HG03196 (cell line): ENCODE data around the gene ZNF264.
"Not testable (repeated sequence)": the region's sequence is repeated elsewhere in the genome, so short reads cannot be mapped to it uniquely, and the experiment has no call there.

Experiments
- ATAC-seq: cut with Tn5 transposase; IDR thresholded peaks from one replicate; pipeline ENCODE4 v1.9.1; 2021; ENCODE audit not compliant: unreplicated experiment

The ZNF264 gene

DNA sequence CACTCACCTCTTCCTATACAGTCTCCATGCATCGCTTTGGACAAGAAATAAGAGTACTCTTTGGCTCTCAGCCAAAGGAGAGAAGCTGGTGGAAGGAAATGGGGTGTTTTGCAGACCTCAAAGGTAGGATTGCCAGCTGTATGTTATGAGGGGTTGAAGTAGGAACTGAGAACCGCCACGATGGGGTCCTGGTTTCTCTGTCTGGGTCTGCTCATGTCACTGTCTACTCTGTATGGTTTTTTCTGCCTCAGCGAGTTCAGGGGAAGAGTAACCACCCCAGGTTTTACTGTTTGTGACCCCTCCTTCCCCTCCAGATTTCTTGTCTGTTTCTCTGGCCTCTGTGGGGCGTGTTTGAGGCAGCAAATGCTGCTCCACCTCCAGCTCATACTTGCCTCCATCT, 53.2 kb downstream of the ZNF264 start:
- no peak for ATAC-seq

- no peak for ATAC-seq
Observed at GRCh38 chr19:57245066-57245465, 53.8 kb downstream of the ZNF264 start.

- ATAC-seq = no peak
Observed at GRCh38 chr19:57245959-57246358, 54.7 kb downstream of the ZNF264 start.

- no peak for ATAC-seq
Observed at GRCh38 chr19:57248646-57249045, 57.3 kb downstream of the ZNF264 start.

GRCh38 chr19:57249329-57249728, 58.0 kb downstream of the ZNF264 start:
- no peak for ATAC-seq

DNA sequence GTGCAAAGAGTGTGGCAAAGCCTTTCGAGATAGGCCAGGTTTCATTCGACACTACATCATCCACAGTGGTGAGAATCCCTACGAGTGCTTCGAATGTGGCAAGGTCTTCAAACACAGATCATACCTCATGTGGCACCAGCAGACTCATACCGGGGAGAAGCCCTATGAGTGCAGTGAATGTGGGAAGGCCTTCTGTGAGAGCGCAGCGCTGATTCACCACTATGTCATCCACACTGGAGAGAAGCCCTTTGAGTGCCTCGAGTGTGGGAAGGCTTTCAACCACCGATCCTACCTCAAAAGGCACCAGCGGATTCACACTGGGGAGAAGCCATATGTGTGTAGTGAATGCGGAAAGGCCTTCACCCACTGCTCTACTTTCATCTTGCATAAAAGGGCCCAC, 62.5 kb downstream of the ZNF264 start:
- not testable (repeated sequence) for ATAC-seq

- ATAC-seq = no peak
Observed at GRCh38 chr19:57262044-57262443, 70.7 kb downstream of the ZNF264 start.

- ATAC-seq = no peak
Observed at GRCh38 chr19:57263244-57263741, 72.0 kb downstream of the ZNF264 start.

DNA sequence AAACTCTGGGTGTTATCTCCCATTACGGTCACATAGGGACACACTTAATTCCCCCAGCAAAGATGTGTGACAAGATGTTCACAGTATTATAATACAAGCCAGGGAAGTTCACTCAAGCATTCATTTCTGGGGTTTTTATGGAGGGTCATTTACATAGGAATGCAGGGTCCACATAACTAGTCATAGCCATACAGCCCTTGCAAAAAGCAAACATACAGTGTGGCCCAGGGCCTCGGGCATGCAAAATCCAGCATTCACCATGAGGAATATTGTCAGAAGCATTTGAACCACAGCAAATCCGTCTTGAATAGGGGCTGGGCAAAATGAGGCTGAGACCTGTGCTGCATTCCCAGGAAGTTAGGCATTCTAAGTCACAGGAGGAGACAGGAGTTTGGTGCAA, 76.0 kb downstream of the ZNF264 start:
- ATAC-seq = no peak

DNA sequence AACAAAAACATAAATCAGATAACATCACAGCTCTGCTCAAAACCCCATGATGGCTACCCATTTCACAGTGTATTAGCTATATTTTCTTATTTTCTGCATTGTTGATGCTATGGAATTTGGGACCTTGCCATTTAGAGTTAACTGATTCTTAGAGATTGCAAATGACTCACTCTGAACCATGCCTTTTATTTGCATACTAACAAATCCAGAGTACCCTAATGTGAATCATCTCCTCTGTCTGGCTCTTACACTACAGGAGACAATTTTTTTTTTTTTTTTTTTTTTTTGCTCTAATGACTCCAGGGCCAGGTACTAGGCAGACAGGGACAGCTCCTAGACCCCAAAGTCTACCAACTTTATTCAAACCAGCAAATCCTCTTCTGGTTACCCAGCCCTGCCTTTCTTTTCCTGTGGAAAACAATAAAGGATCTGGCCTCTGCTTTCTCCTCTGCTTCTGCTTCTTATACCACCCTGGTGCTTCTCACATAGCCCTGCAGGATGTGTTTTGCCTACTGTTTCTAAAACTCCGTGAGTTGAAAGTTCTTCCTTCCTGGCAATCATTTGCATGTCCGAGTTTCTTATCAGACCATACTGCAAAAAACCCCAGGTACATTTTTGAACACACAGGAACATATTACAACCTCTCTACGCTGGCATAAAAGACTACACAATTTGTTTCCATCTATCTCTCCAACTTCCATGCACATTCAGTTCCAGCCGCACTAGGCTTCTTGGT, 78.4 kb downstream of the ZNF264 start:
- no peak for ATAC-seq

GRCh38 chr19:57271280-57271679, 80.0 kb downstream of the ZNF264 start:
- ATAC-seq = no peak
